NCI-H187 treated with DMSO at 0.1 percent for 48 hours (cell line): ENCODE results near the gene CADPS.

ENCODE experiments used
- DNase-seq: peaks from one replicate; lab custom pipeline; 2025; lab: John Stamatoyannopoulos, UW

Gene CADPS

GRCh38 chr3:62374341-62375218 lies 500.6 kb downstream of the CADPS start:
- no peak for DNase-seq

DNA sequence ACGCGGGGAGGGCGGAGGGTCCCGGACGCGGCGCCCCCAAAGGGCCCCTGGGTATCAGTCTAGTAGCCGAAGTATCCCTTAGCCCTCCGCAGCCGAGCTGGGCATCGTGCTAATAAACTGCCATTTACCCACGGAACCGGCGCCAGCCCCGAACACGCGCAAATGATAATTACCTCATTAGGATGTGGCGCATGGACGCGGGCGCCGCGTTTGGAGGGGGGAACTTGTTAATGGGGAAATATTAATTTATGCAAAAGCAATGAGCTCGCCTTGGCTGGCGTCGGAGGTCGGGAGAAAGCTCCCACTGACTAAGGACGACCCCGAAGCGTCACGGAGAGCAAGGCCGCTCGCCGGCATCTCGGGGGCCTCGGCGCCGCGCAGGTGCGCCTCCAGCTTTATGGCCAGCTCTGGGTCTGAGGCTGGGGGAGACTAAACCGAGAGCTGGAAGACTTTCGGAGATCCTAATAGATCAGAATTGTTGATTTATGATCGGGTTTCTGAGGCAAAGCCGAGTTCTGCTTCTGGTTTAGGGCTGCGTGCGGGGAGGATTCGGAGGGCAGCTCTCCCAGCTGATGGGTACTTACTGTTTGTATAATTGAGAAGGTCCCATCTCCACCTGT lies 501.4 kb downstream of the CADPS start:
- DNase-seq = no peak

DNA sequence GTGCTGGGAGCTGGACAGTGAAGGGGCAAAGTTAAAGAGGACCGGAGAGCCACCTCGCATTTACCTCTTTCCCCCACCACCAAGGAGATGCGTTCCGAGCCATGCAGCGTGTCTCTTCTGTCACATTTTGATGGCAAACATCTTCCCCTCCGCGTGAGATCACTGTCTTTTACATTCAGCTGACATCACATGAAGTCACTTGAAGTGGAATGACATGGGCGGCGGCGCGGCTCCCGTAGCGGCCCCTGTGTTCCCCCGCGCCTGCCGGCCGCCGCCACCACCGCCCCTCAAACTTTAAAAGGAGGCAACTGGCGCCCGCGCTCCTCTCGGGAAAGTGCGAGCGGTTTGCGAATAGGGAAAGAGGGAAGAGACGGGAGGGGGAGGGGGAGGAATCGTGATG lies 502.0 kb downstream of the CADPS start, which contains the start of gene FEZF2:
Gene FEZF2 (minus strand): TSS at position 336 of the 400 bp plus-strand sequence. CDS start 682 bp downstream, outside the sequence.
- no peak for DNase-seq

DNA sequence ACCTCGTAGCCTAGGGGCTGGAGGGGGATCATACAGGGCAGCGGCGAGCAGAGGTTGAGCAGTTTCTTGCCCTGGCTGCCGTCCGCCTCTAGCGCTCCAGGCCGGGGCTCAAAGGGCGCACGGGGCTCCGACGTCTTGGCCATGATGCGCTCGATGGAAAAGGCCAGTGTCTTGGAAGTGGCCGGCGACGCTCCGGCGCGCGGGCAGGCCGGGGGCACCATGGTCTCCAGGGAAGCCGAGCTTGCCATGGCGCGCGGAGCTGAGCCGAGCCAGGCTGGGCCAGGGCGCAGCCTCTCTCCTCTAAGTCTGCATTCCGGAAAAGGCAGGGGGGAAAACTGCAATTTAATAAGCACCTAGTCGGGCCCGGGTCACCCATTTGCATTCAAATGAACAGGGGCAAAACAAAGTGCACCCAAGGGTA lies 502.6 kb downstream of the CADPS start:
- DNase-seq = no peak

DNA sequence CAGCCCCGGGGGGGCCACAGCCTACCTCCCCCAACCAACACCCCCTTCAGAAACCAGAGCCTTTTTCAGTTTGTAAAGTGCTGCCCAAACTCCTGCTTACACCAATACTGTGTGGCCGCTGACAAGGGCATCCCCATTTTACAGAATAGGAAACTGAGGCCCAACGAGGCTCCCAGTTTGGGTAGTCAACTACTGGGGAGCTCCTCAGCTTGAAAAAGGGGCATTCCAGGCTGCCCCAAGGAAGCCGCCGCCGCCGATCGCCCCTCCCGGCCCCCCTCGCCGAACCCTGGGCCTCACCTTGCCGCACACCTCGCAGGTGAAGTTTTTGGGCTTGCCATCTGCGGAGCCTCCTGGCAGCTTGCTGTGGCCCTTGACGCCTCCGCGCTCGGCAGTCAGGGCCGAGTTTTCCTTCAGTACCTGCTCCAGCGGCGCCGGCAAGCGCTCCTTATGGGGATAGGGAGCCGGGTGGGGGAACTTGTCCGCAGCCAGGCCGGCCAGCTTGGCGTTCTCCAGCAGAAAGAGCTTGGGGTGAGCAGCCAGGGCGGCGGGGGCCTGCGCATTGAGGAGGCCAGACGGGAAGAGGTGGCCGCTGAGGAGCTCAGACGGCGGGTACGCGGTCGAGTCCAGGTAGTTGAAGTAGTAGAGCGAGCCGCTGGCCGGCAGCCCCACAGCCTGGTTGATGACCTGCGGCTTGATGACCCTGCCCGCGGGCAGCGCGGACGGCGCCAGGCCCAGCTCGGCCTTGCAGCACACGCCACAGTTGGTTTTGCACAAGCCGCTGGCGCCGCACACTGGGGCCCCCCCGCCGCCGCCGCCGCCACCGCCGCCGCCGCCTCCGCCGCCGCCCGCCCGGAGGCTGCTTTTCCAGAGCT lies 503.3 kb downstream of the CADPS start:
- DNase-seq = no peak

GRCh38 chr3:62370858-62371719 lies 504.1 kb downstream of the CADPS start:
- DNase-seq = no peak

DNA sequence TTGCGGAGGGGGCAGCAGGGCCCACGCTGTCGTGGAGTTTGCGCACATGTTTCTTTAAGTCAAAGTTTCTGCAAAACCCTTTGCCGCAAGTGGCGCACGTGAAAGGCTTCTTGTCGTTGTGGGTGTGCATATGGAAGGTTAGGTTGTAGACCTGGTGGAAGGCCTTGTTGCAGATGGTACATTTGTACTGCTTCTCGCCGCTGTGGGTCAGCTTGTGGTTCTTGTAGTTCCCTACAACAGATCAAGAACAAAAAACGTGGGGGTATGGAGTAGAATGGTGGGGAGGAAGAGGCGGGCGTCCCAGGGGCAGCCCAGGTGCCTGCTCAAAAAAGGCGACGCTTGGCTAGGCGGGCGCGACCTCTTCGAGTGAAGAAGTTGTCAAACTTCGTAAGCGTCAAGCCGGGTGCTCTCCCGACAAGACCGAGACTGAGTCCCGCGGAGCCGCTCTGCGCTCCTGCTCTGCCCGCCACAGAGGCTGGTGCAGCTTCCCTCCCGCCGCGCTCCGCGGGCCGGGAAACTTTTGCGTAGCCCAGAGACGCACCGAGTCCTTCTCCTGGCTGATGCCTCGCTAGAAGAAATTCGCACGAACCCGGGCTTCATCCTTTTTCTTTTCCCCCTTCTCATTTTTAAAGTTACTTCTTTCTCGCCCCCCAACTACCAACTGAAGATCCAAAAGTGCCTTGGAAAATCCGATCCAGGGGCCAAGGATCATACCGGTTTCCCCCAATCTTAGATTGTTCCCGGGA lies 504.9 kb downstream of the CADPS start:
- DNase-seq = no peak

DNA sequence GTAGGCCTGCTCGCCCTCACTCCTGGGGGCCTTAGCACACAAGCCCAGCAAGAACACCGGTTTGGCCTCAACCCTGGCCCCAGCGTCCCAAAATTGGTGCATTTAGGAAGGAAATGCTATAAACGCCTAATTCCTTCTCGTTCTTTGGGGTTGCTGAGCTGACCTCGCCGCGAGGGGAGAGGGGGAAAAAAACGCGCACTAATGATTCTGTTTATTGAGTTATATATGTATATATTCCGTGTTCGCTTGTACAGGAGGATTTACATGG lies 505.8 kb downstream of the CADPS start:
- no peak for DNase-seq

DNA sequence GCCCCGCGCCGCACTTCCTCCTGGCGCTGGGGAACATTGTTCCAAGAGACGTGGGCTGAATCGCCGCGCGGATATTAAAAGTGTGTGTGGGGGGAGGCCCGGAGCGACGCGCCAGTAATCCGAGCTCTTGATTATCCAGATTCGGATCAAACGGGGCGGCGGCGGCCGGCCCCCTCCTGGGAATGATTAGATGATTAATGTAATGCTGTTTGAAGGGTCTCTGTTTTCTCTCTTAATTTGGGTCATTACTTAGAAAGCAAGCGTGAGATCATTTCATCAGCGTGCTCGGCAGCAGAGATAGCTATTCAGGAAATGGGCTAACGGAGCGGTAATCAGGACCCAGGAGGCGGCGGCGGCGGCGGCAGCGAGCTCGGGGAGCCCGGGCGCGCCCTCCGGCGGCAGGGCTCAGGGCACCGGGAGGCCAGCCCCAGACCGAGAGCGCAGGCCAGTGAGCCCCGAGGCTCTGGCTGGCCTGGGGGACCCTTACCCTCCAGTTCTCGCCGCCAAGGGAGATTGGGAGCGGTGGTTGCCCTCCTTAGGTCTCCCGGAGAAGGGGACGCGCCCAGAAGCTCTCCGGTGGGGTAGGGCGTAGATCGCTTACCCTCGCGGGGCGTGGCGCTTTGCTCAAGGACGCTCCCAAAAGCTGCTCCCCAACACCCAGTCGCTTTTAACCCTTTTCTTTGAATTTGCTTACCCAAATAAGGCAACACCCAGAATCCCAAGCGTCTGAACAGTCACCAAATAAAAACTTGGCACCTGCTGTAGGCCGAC lies 506.3 kb downstream of the CADPS start:
- no peak for DNase-seq

GRCh38 chr3:62368290-62368704 lies 506.9 kb downstream of the CADPS start:
- no peak for DNase-seq

DNA sequence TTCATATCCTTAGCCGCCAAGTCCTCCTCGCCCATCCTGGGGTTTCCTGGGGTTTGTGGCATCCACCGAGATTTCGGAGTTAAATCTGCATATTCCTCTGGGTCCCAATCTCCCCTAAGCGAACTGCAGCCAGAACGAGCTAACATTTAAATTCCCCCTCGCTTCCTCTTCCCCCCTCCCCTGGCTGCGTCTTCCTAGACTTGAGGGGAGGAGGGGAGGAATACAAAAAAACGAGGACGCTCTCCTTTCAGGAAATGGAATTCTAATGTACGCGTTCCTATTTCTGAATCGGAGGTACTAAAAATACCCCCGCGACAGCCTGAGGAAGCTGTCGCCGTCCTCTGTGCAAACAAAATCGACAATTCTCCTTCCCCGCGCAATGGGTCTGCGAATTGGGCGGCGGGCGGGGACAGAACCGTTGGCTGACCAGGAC lies 507.4 kb downstream of the CADPS start:
- DNase-seq = no peak

- DNase-seq = no peak
Measured at GRCh38 chr3:62366126-62366484, 509.1 kb downstream of the CADPS start.

DNA sequence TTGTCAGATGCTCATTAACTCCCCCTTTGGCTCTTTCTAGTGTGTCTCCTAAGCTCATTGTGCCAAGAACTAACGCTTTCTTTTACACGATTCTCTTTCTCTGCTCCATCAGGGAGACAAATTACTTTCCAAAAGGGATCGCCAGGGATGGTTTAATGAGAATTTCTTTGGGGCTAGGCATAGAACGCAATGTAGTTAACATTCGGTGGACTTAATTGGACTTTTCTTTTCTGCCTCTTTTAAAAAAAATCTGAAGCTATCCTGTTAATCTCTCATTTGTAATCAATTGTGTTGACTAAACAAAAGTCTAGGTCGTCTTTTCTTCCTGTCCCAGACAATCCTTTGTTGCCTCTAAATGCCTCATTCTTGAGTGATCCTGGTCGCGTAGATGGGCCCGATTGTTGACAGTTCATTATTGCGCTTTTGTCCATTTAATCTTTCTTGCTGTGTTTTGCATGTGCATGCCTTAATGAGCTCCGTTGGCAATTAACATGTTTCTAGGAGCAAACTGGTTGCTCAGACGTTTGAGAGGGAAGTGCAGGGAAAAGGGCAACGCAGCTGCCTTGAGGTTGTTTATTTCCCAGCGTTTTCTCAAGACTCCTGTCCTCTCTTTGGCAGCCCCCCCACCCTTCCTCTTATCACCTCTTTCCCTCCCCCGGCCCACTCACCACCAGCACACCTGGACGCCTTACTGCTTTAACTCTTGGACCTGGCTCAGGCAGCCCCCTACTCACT lies 509.7 kb downstream of the CADPS start:
- no peak for DNase-seq

GRCh38 chr3:62364191-62364590 lies 511.0 kb downstream of the CADPS start:
- DNase-seq = no peak

- no peak for DNase-seq
Measured at GRCh38 chr3:62363275-62363674, 511.9 kb downstream of the CADPS start.

- no peak for DNase-seq
Measured at GRCh38 chr3:62361824-62362223, 513.4 kb downstream of the CADPS start.

- no peak for DNase-seq
Measured at GRCh38 chr3:62361261-62361660, 514.0 kb downstream of the CADPS start.

- no peak for DNase-seq
Measured at GRCh38 chr3:62359531-62359930, 515.7 kb downstream of the CADPS start.

DNA sequence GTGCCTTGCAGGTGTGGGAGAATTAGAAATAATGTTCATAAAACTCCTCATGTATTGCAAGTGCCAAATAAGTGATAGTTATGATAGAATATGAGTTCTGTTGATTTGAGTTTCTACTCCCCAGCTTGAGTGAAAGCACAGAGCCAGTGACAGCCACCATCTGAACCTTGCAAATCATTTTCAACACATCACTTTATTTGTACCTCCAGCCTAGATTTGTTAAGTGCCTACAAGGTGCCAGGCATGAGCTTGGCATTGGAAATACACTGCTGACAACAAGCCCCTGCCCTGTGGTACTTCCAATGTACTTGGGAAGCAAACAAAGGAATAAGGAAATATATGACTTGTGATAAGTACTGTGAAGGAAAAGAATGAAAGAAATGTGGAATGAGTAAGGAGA lies 518.9 kb downstream of the CADPS start:
- no peak for DNase-seq

DNA sequence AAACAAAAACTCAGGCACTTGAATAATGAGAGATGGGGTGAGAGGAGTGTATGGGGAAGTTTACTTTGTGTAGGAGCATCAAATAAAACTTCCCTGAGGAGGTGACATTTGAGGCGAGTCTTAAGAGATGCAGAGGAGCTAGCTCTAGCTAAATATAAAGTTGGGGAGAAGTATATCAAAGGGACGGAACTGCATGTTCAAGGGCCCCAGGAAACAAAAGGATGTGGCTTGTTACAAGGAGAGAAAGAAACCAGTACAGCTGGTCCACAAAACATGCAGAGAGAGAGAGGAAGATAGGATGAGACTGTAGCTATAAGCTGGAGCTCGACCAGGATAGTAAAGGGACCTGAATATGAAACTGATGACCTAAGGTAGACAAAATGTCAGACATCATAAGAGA lies 519.5 kb downstream of the CADPS start:
- no peak for DNase-seq
